HL-60 (cell line): ENCODE results near the gene EEF1B2.

ENCODE experiments used
- GABPA ChIP-seq: IDR thresholded peaks from 2 replicates; pipeline ENCODE4 v1.6.1; 2012; ENCODE audit warnings: low read depth
- POLR2AphosphoS5 ChIP-seq: IDR thresholded peaks from 2 replicates; pipeline ENCODE4 v1.6.1; 2012; ENCODE audit warnings: low read depth
- SPI1 ChIP-seq: IDR thresholded peaks from 2 replicates; pipeline ENCODE4 v1.6.1; 2012; ENCODE audit warnings: low read depth, mild to moderate bottlenecking, borderline replicate concordance
- TF ChIP-seq, protein P1 (sequence below): IDR thresholded peaks from one replicate; pipeline ENCODE4 v1.5.1; 2011; ENCODE audit warnings: low read length, control low read depth, inconsistent platforms; ENCODE audit not compliant: insufficient read depth
- TF ChIP-seq, protein P2 (sequence below): IDR thresholded peaks from 2 replicates; pipeline ENCODE4 v1.6.1; 2012; ENCODE audit warnings: low read depth; ENCODE audit not compliant: insufficient replicate concordance

DNA sequence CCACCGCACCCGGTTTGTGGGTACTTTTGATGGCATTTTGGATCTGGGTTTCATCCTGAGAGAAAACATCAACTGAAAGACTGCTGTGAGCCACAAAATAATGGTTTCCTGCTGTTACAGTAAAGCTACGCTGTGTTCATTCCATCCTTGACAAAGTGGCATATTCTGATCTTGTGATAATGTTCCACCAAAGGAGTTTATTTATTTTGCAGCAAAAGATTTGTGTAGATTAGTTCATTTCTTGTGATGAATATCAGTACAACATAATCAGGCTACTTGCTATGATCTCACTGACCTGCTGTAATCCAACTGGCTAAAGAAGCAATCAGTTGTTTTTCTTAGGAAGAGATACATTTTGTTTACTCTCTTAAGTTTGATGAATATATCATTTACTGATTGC, 45.0 kb downstream of the EEF1B2 start:
- TF ChIP-seq, protein P1, sequence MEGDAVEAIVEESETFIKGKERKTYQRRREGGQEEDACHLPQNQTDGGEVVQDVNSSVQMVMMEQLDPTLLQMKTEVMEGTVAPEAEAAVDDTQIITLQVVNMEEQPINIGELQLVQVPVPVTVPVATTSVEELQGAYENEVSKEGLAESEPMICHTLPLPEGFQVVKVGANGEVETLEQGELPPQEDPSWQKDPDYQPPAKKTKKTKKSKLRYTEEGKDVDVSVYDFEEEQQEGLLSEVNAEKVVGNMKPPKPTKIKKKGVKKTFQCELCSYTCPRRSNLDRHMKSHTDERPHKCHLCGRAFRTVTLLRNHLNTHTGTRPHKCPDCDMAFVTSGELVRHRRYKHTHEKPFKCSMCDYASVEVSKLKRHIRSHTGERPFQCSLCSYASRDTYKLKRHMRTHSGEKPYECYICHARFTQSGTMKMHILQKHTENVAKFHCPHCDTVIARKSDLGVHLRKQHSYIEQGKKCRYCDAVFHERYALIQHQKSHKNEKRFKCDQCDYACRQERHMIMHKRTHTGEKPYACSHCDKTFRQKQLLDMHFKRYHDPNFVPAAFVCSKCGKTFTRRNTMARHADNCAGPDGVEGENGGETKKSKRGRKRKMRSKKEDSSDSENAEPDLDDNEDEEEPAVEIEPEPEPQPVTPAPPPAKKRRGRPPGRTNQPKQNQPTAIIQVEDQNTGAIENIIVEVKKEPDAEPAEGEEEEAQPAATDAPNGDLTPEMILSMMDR, result no peak
- TF ChIP-seq POLR2AphosphoS5 (no peak), SPI1 (no peak), GABPA (no peak)
- TF ChIP-seq, protein P2, sequence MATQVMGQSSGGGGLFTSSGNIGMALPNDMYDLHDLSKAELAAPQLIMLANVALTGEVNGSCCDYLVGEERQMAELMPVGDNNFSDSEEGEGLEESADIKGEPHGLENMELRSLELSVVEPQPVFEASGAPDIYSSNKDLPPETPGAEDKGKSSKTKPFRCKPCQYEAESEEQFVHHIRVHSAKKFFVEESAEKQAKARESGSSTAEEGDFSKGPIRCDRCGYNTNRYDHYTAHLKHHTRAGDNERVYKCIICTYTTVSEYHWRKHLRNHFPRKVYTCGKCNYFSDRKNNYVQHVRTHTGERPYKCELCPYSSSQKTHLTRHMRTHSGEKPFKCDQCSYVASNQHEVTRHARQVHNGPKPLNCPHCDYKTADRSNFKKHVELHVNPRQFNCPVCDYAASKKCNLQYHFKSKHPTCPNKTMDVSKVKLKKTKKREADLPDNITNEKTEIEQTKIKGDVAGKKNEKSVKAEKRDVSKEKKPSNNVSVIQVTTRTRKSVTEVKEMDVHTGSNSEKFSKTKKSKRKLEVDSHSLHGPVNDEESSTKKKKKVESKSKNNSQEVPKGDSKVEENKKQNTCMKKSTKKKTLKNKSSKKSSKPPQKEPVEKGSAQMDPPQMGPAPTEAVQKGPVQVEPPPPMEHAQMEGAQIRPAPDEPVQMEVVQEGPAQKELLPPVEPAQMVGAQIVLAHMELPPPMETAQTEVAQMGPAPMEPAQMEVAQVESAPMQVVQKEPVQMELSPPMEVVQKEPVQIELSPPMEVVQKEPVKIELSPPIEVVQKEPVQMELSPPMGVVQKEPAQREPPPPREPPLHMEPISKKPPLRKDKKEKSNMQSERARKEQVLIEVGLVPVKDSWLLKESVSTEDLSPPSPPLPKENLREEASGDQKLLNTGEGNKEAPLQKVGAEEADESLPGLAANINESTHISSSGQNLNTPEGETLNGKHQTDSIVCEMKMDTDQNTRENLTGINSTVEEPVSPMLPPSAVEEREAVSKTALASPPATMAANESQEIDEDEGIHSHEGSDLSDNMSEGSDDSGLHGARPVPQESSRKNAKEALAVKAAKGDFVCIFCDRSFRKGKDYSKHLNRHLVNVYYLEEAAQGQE, result no peak
